Esophagus squamous epithelium (tissue), 5 donors: ENCODE measurements around the gene CCIN. TPM values are rescaled to one million over a fixed set of nuclear protein-coding genes. Genes with fewer than 3 reads are reported as not detected.

ENCODE experiments used
- DNase-seq: peaks from one replicate; lab custom pipeline; 2025; lab: John Stamatoyannopoulos, UW
- H3K27ac ChIP-seq, 4 donors: fragments of 200-600 bp; sonication (generic); one replicate each; pipeline ENCODE4 v1.5.1; 2016 to 2019; ENCODE audit warnings: mild to moderate bottlenecking in 1 of 4
- H3K27me3 ChIP-seq, 4 donors: fragments of 200-600 bp; sonication (generic); 1 replicate in 3 of 4; 2 replicates in 1 of 4; pipeline versions ENCODE4 v1.5.1 to v1.6.0; 2017 to 2021; ENCODE audit warnings: antibody characterized with exemption in 1 of 4
- H3K36me3 ChIP-seq, 3 donors: fragments of 200-600 bp; sonication (generic); one replicate each; pipeline ENCODE4 v1.5.1; 2016 to 2019
- H3K4me1 ChIP-seq, 3 donors: fragments of 200-600 bp; sonication (generic); one replicate each; pipeline ENCODE4 v1.5.1; 2017 to 2019
- H3K4me3 ChIP-seq, 4 donors: fragments of 200-600 bp; sonication (generic); 1 replicate in 3 of 4; 2 replicates in 1 of 4; pipeline ENCODE4 v1.5.1; 2016 to 2019; ENCODE audit warnings: mild to moderate bottlenecking in 2 of 4, moderate library complexity in 1 of 4
- H3K9me3 ChIP-seq, 3 donors: fragments of 200-600 bp; sonication (generic); one replicate each; pipeline ENCODE4 v1.5.1; 2016 to 2019
- CTCF ChIP-seq, 6 experiments: fragments of 450-650 bp in 4 of 6; fragments of 200-600 bp in 2 of 6; sonication (generic) in 2 of 6; IDR thresholded peaks; one replicate each; pipeline ENCODE4 v1.5.1; 2016 to 2019; ENCODE audit warnings: antibody characterized with exemption in 6 of 6, mild to moderate bottlenecking in 4 of 6, moderate library complexity in 4 of 6
- POLR2A ChIP-seq, 4 donors: fragments of 450-650 bp; IDR thresholded peaks; one replicate each; pipeline ENCODE4 v1.6.1; 2017; ENCODE audit warnings: antibody characterized with exemption in 4 of 4, mild to moderate bottlenecking in 4 of 4, moderate library complexity in 3 of 4
- WGBS, 2 donors: methylation state at CpG; one replicate each; pipeline ENCODE4 v1.1.5; 2018; 5-methylcytosine and 5-hydroxymethylcytosine counted together
- intact Hi-C: fragments of 100-400 bp; cut with DNase I; formaldehyde crosslinking; loops from one replicate; pipeline ENCODE4 v1.15.0; 2022
- total RNA-seq, 4 donors: library from RNA; depleted of rRNA; stranded (reverse); fragments of >200 nt; gene quantifications; one replicate each; pipeline ENCODE4 v1.1.0, GENCODE V29; 2016
- donor health status: DM: yes; HTN: yes; CAD: no.

CCIN gene
- total RNA-seq, 4 donors from 2014 or later = 0.13 TPM; not detected in 3

- TF ChIP-seq POLR2A (IDR thresholded peaks at IDR 0.05) (no peak), CTCF (IDR thresholded peaks at IDR 0.05) (no peak)
- Histone ChIP-seq H3K9me3 (peaks cover 0 to 4% (median 0%) of the 10 kb centered on the region in 3 donors), H3K36me3 (no peaks in the 10 kb centered on the region), H3K27ac (peak overlapping the region in 3 of 4 donors; percentile 81 to 88 (median 82)), H3K27me3 (no peaks in the 10 kb centered on the region), H3K4me1 (peaks cover 37 to 86% (median 43%) of the 10 kb centered on the region in 3 donors), H3K4me3 (no peak overlapping the region)
- no peak for DNase-seq
- 65 to 86% methylated on average over 6 of the region's 14 CpGs for WGBS, 2 donors
- intact Hi-C loops = no loop called here
Observed at GRCh38 chr9:36147441-36148175, 21.6 kb upstream of the CCIN start.

GRCh38 chr9:36148311-36149051 is 20.7 kb upstream of the CCIN start:
- Histone ChIP-seq H3K4me3 (no peak overlapping the region), H3K4me1 (peaks cover 29 to 82% (median 35%) of the 10 kb centered on the region in 3 donors), H3K36me3 (no peaks in the 10 kb centered on the region), H3K27ac (peak overlapping the region in 3 of 4 donors; percentile 81 to 88 (median 82)), H3K27me3 (no peaks in the 10 kb centered on the region), H3K9me3 (peaks cover 0 to 4% (median 0%) of the 10 kb centered on the region in 3 donors)
- peak; percentile 51 for DNase-seq
- intact Hi-C loops = no loop called here
- TF ChIP-seq CTCF (IDR thresholded peaks at IDR 0.05) = no peak
- no peak for TF ChIP-seq POLR2A (IDR thresholded peaks at IDR 0.05)
- 36 to 46% methylated on average over 7 to 9 of the region's 14 CpGs for WGBS, 2 donors

- Histone ChIP-seq H3K4me3 (no peak overlapping the region), H3K9me3 (peaks cover 0 to 4% (median 0%) of the 10 kb centered on the region in 3 donors), H3K27me3 (no peaks in the 10 kb centered on the region), H3K36me3 (no peaks in the 10 kb centered on the region), H3K4me1 (peaks cover 29 to 83% (median 38%) of the 10 kb centered on the region in 3 donors), H3K27ac (peak overlapping the region; percentile 60 to 88 (median 82))
- DNase-seq = no peak
- 29 to 40% methylated on average over 1 to 2 of the region's 4 CpGs for WGBS, 2 donors
- intact Hi-C loops = no loop called here
- TF ChIP-seq CTCF (IDR thresholded peaks at IDR 0.05) (no peak), POLR2A (IDR thresholded peaks at IDR 0.05) (no peak)
Observed at GRCh38 chr9:36149197-36149596, 20.0 kb upstream of the CCIN start.

- H3K27ac ChIP-seq = peak overlapping the region; percentile 69 to 88 (median 76)
- intact Hi-C loops = no loop called here
- peaks cover 29 to 82% (median 46%) of the 10 kb centered on the region in 3 donors for H3K4me1 ChIP-seq
- WGBS, 2 donors = 72 to 83% methylated on average over 2 to 4 of the region's 4 CpGs
- no peaks in the 10 kb centered on the region for H3K36me3 ChIP-seq
- no peak overlapping the region for H3K4me3 ChIP-seq
- no peak for TF ChIP-seq POLR2A (IDR thresholded peaks at IDR 0.05)
- no peak for TF ChIP-seq CTCF (IDR thresholded peaks at IDR 0.05)
- DNase-seq = no peak
- no peaks in the 10 kb centered on the region for H3K27me3 ChIP-seq
- peaks cover 0 to 4% (median 0%) of the 10 kb centered on the region in 3 donors for H3K9me3 ChIP-seq
Observed at GRCh38 chr9:36150574-36151315, 18.4 kb upstream of the CCIN start.
